Breast epithelium (tissue), 4 donors: ENCODE results near the gene ARFIP1. TPM values are rescaled to one million over a fixed set of nuclear protein-coding genes. Genes with fewer than 3 reads are reported as not detected.
A peak's percentile ranks its signal among the peaks of the same experiment; 100 is the strongest.

Experiments used
- DNase-seq, 2 donors: peaks; one replicate each; pipeline ENCODE4 v3.0.0-alpha.2; 2019; ENCODE audit warnings: low spot score in 2 of 2
- H3K27ac ChIP-seq, 2 donors: fragments of 200-600 bp; sonication (generic) in 1 of 2; one replicate each; pipeline ENCODE4 v1.5.1; 2016 to 2019; ENCODE audit warnings: mild to moderate bottlenecking in 1 of 2
- H3K27me3 ChIP-seq, 2 donors: fragments of 200-600 bp; sonication (generic) in 1 of 2; one replicate each; pipeline versions ENCODE4 v1.5.1 to v1.6.0; 2017 to 2019; ENCODE audit warnings: control low read depth in 1 of 2, mild to moderate bottlenecking in 1 of 2
- H3K36me3 ChIP-seq: fragments of 200-600 bp; one replicate; pipeline ENCODE4 v1.5.1; 2019
- H3K4me1 ChIP-seq, 2 donors: fragments of 200-600 bp; sonication (generic); one replicate each; pipeline ENCODE4 v1.5.1; 2016 to 2019; ENCODE audit warnings: control low read depth in 1 of 2
- H3K4me3 ChIP-seq, 3 donors: fragments of 200-600 bp; sonication (generic); 1 replicate in 2 of 3; 2 replicates in 1 of 3; pipeline ENCODE4 v1.5.1; 2016 to 2019; ENCODE audit warnings: mild to moderate bottlenecking in 3 of 3, moderate library complexity in 2 of 3
- H3K9me3 ChIP-seq, 2 donors: fragments of 200-600 bp; sonication (generic) in 1 of 2; one replicate each; pipeline ENCODE4 v1.5.1; 2016 to 2019; ENCODE audit warnings: control low read depth in 1 of 2
- CTCF ChIP-seq, 3 donors: fragments of 450-650 bp; IDR thresholded peaks; one replicate each; pipeline ENCODE4 v1.5.1; 2016 to 2017; ENCODE audit warnings: antibody characterized with exemption in 3 of 3, mild to moderate bottlenecking in 3 of 3, moderate library complexity in 3 of 3
- POLR2A ChIP-seq: fragments of 450-650 bp; IDR thresholded peaks from one replicate; pipeline ENCODE4 v1.6.1; 2016; ENCODE audit warnings: antibody characterized with exemption, mild to moderate bottlenecking, moderate library complexity
- POLR2AphosphoS5 ChIP-seq, 3 donors: sonication (generic); formaldehyde crosslinking; IDR thresholded peaks; one replicate each; pipeline ENCODE4 v1.6.1; 2017; ENCODE audit warnings: antibody characterized with exemption in 3 of 3
- intact Hi-C: fragments of 100-400 bp; cut with DNase I; formaldehyde crosslinking; loops from one replicate; pipeline ENCODE4 v1.15.1; 2023; ENCODE audit warnings: low total_unique reads
- total RNA-seq, 3 donors: library from RNA; depleted of rRNA; stranded (reverse); fragments of >200 nt; gene quantifications; one replicate each; pipeline ENCODE4 v1.1.0, GENCODE V29; 2016

The ARFIP1 gene
- total RNA-seq, 3 donors from 2014 or later = 25.3 to 54.9 (median 39.0) TPM

GRCh38 chr4:152805071-152805650 lies 25.4 kb downstream of the ARFIP1 start:
- DNase-seq = no peak
- H3K4me3 ChIP-seq = no peak overlapping the region
- H3K36me3 ChIP-seq = no peaks in the 10 kb centered on the region
- H3K27me3 ChIP-seq = no peaks in the 10 kb centered on the region
- intact Hi-C loops = no loop called here
- H3K9me3 ChIP-seq = no peaks in the 10 kb centered on the region
- peak overlapping the region in 1 of 2 donors; percentile 35 for H3K27ac ChIP-seq
- no peaks in the 10 kb centered on the region for H3K4me1 ChIP-seq
- TF ChIP-seq POLR2AphosphoS5 (IDR thresholded peaks at IDR 0.05) (no peak), POLR2A (no peak), CTCF (IDR thresholded peaks at IDR 0.05) (no peak)

- H3K9me3 ChIP-seq = no peaks in the 10 kb centered on the region
- H3K36me3 ChIP-seq = no peaks in the 10 kb centered on the region
- H3K27me3 ChIP-seq = no peaks in the 10 kb centered on the region
- DNase-seq = no peak
- TF ChIP-seq POLR2AphosphoS5 (IDR thresholded peaks at IDR 0.05) (no peak), POLR2A (no peak), CTCF (IDR thresholded peaks at IDR 0.05) (no peak)
- peak overlapping the region in 1 of 2 donors; percentile 35 for H3K27ac ChIP-seq
- intact Hi-C loops = no loop called here
- H3K4me3 ChIP-seq = no peak overlapping the region
- no peaks in the 10 kb centered on the region for H3K4me1 ChIP-seq
Observed at GRCh38 chr4:152805818-152806217, 26.1 kb downstream of the ARFIP1 start.

GRCh38 chr4:152806501-152807125 lies 26.9 kb downstream of the ARFIP1 start:
- H3K27ac ChIP-seq = no peak overlapping the region
- DNase-seq = no peak
- no peaks in the 10 kb centered on the region for H3K36me3 ChIP-seq
- no peaks in the 10 kb centered on the region for H3K27me3 ChIP-seq
- no peaks in the 10 kb centered on the region for H3K9me3 ChIP-seq
- intact Hi-C loops = no loop called here
- H3K4me3 ChIP-seq = no peak overlapping the region
- TF ChIP-seq POLR2AphosphoS5 (IDR thresholded peaks at IDR 0.05) = no peak
- TF ChIP-seq CTCF (IDR thresholded peaks at IDR 0.05) = no peak
- no peak for TF ChIP-seq POLR2A
- no peaks in the 10 kb centered on the region for H3K4me1 ChIP-seq

GRCh38 chr4:152807294-152807829 lies 27.6 kb downstream of the ARFIP1 start:
- no peaks in the 10 kb centered on the region for H3K36me3 ChIP-seq
- no peak overlapping the region for H3K27ac ChIP-seq
- H3K27me3 ChIP-seq = no peaks in the 10 kb centered on the region
- H3K9me3 ChIP-seq = no peaks in the 10 kb centered on the region
- H3K4me1 ChIP-seq = no peaks in the 10 kb centered on the region
- H3K4me3 ChIP-seq = no peak overlapping the region
- no peak for DNase-seq
- intact Hi-C loops = no loop called here
- TF ChIP-seq CTCF (IDR thresholded peaks at IDR 0.05) (no peak), POLR2A (no peak), POLR2AphosphoS5 (IDR thresholded peaks at IDR 0.05) (no peak)

- TF ChIP-seq POLR2AphosphoS5 (IDR thresholded peaks at IDR 0.05) = no peak
- no peak for TF ChIP-seq CTCF (IDR thresholded peaks at IDR 0.05)
- no peak for TF ChIP-seq POLR2A
- H3K27ac ChIP-seq = no peak overlapping the region
- H3K4me1 ChIP-seq = no peaks in the 10 kb centered on the region
- H3K27me3 ChIP-seq = no peaks in the 10 kb centered on the region
- no peaks in the 10 kb centered on the region for H3K36me3 ChIP-seq
- no peak for DNase-seq
- intact Hi-C loops = no loop called here
- H3K9me3 ChIP-seq = no peaks in the 10 kb centered on the region
- no peak overlapping the region for H3K4me3 ChIP-seq
Observed at GRCh38 chr4:152808670-152809069, 28.9 kb downstream of the ARFIP1 start.
